Measurements from ENCODE around the gene MRTO4. TPM values are rescaled to one million over a fixed set of nuclear protein-coding genes. Genes with fewer than 3 reads are reported as not detected.
"Not testable (repeated sequence)": the region's sequence is repeated elsewhere in the genome, so short reads cannot be mapped to it uniquely, and the experiment has no call there.

MRTO4 gene
- total RNA-seq, 1 donor from 2014 or later, result 41.0 TPM

DNA sequence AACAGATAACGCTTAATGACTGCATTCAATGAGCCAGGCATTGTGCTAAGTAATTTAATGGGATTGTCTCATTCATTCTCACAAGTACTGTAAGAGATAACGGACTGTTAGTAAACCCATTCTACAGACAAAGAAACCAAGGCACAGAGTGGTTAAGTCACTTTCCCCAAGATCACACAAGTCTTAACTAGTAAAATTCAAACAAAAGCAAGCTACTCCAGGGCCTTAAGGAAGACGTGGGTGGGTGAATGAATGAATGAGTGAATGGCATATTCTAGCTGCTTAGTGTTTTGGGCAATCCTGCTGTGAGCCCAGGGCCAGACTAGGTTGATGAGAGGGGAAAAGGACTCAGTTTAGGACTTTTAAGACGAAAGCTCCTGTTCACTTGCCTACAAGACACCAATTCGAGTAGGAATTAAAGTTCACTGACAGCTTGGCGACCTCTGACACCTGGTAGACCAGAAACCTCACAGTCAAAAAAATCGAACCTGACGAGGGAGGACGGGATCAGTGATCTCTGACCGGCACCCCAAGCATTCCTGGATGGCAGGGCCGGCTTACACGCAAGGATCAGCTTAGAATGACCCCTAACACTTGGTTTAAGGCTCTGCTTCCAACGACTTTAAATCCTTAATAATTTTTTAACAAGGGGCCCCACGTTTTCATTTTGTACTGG lies 838 bp upstream of the MRTO4 start:
- H3K36me3 ChIP-seq (ENCODE audit: insufficient read depth, low read length), result peaks cover 5% of the 10 kb centered on the region
- Mint-ChIP-seq H3K27me3 (ENCODE audit: low read depth, unreplicated experiment) (no peaks in the 10 kb centered on the region), H3K4me1 (ENCODE audit: low read depth, unreplicated experiment) (peaks cover 19% of the 10 kb centered on the region)

DNA sequence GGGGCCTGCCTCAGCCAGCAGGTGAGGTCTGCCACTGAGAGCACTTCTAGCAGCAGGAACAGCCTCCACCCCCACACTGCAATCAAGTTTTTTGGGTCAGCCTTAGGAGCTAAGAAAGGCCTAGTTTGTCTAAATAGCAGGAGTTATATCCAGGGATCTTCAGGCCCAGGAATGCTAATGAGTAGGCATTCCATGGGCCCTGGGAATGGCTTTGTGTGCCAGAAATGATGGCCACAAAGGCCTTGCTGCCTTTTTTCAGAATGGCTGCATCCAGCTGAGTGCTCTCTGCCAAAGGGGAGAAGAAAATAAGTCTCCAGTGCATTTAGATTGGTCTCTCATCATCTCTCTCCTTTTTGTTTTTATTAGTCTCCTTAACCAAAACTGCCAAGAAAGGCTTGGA lies 2.8 kb downstream of the MRTO4 start:
- FAIRE-seq, result no peak
- no peak for DNase-seq (ENCODE audit: low read depth)
- Histone ChIP-seq H2AFZ (ENCODE audit: low read depth, low read length) (no peak overlapping the region), H3K9me3 (ENCODE audit: insufficient read depth, low read depth, low read length) (no peaks in the 10 kb centered on the region), H3K4me1 (ENCODE audit: insufficient read depth, low read length) (peaks cover 24% of the 10 kb centered on the region), H4K20me1 (ENCODE audit: insufficient read depth, low read length) (peaks cover 34% of the 10 kb centered on the region), H3K4me3 (ENCODE audit: insufficient read depth, low read depth, low read length) (no peak overlapping the region), H3K27ac (ENCODE audit: low read depth, low read length) (no peak overlapping the region), H3K79me2 (ENCODE audit: insufficient read depth, low read length) (peaks cover 66% of the 10 kb centered on the region), H3K36me3 (ENCODE audit: insufficient read depth, low read length) (peaks cover 14% of the 10 kb centered on the region), H3K4me2 (ENCODE audit: low read length) (no peak overlapping the region), H3K27me3 (ENCODE audit: insufficient read depth, low read length) (no peaks in the 10 kb centered on the region), H3K9ac (ENCODE audit: low read length) (peak overlapping the region; percentile 10)
- Mint-ChIP-seq H3K4me1 (ENCODE audit: low read depth, unreplicated experiment) (peaks cover 19% of the 10 kb centered on the region), H3K27ac (ENCODE audit: unreplicated experiment) (no peak overlapping the region), H3K9me3 (ENCODE audit: unreplicated experiment) (no peaks in the 10 kb centered on the region), H3K4me3 (ENCODE audit: unreplicated experiment) (no peak overlapping the region), H3K27me3 (ENCODE audit: low read depth, unreplicated experiment) (no peaks in the 10 kb centered on the region), H3K36me3 (ENCODE audit: low read depth, unreplicated experiment) (peaks cover 21% of the 10 kb centered on the region)
- TF ChIP-seq EZH2 (IDR thresholded peaks at IDR 0.05; ENCODE audit: insufficient read depth, low read length), result no peak
- TF ChIP-seq CTCF (IDR thresholded peaks at IDR 0.05; ENCODE audit: insufficient read depth, low read depth, low read length), result no peak

More for the DNA sequence above, 838 bp upstream of the MRTO4 start:
- Histone ChIP-seq H3K4me3 (ENCODE audit: insufficient read depth, low read depth, low read length) (peak overlapping the region; percentile 99), H3K27me3 (ENCODE audit: insufficient read depth, low read length) (no peaks in the 10 kb centered on the region), H3K4me1 (ENCODE audit: insufficient read depth, low read length) (peaks cover 24% of the 10 kb centered on the region), H2AFZ (ENCODE audit: low read depth, low read length) (peak overlapping the region; percentile 93), H3K79me2 (ENCODE audit: insufficient read depth, low read length) (peaks cover 99% of the 10 kb centered on the region), H3K9me3 (ENCODE audit: insufficient read depth, low read depth, low read length) (no peaks in the 10 kb centered on the region), H3K4me2 (ENCODE audit: low read length) (peak overlapping the region; percentile 90), H3K9ac (ENCODE audit: low read length) (peak overlapping the region; percentile 96), H3K27ac (ENCODE audit: low read depth, low read length) (peak overlapping the region; percentile 97), H4K20me1 (ENCODE audit: insufficient read depth, low read length) (peaks cover 45% of the 10 kb centered on the region)
- Mint-ChIP-seq H3K9me3 (ENCODE audit: unreplicated experiment) (no peaks in the 10 kb centered on the region), H3K4me3 (ENCODE audit: unreplicated experiment) (peak overlapping the region; percentile 97), H3K36me3 (ENCODE audit: low read depth, unreplicated experiment) (peaks cover 6% of the 10 kb centered on the region), H3K27ac (ENCODE audit: unreplicated experiment) (peak overlapping the region; percentile 97)
- DNase-seq (ENCODE audit: low read depth) (no peak), FAIRE-seq (no peak)
- TF ChIP-seq EZH2 (IDR thresholded peaks at IDR 0.05; ENCODE audit: insufficient read depth, low read length), result no peak
- TF ChIP-seq CTCF (IDR thresholded peaks at IDR 0.05; ENCODE audit: insufficient read depth, low read depth, low read length), result no peak

GRCh38 chr1:19255288-19255687 lies 3.7 kb downstream of the MRTO4 start:
- no peak overlapping the region for H3K4me3 ChIP-seq (ENCODE audit: insufficient read depth, low read depth, low read length)
- DNase-seq (ENCODE audit: low read depth), result no peak
- no peak for FAIRE-seq
- Mint-ChIP-seq H3K4me3 (ENCODE audit: unreplicated experiment) (no peak overlapping the region), H3K27ac (ENCODE audit: unreplicated experiment) (no peak overlapping the region), H3K36me3 (ENCODE audit: low read depth, unreplicated experiment) (peaks cover 21% of the 10 kb centered on the region), H3K9me3 (ENCODE audit: unreplicated experiment) (no peaks in the 10 kb centered on the region), H3K4me1 (ENCODE audit: low read depth, unreplicated experiment) (peaks cover 19% of the 10 kb centered on the region), H3K27me3 (ENCODE audit: low read depth, unreplicated experiment) (no peaks in the 10 kb centered on the region)
- no peaks in the 10 kb centered on the region for H3K9me3 ChIP-seq (ENCODE audit: insufficient read depth, low read depth, low read length)
- no peak overlapping the region for H2AFZ ChIP-seq (ENCODE audit: low read depth, low read length)
- H4K20me1 ChIP-seq (ENCODE audit: insufficient read depth, low read length), result peaks cover 30% of the 10 kb centered on the region
- no peak overlapping the region for H3K27ac ChIP-seq (ENCODE audit: low read depth, low read length)
- H3K36me3 ChIP-seq (ENCODE audit: insufficient read depth, low read length), result peaks cover 19% of the 10 kb centered on the region
- H3K4me2 ChIP-seq (ENCODE audit: low read length), result no peak overlapping the region
- no peak for TF ChIP-seq CTCF (IDR thresholded peaks at IDR 0.05; ENCODE audit: insufficient read depth, low read depth, low read length)
- TF ChIP-seq EZH2 (IDR thresholded peaks at IDR 0.05; ENCODE audit: insufficient read depth, low read length), result no peak
- H3K4me1 ChIP-seq (ENCODE audit: insufficient read depth, low read length), result peaks cover 26% of the 10 kb centered on the region
- peaks cover 58% of the 10 kb centered on the region for H3K79me2 ChIP-seq (ENCODE audit: insufficient read depth, low read length)
- no peaks in the 10 kb centered on the region for H3K27me3 ChIP-seq (ENCODE audit: insufficient read depth, low read length)
- H3K9ac ChIP-seq (ENCODE audit: low read length), result no peak overlapping the region

DNA sequence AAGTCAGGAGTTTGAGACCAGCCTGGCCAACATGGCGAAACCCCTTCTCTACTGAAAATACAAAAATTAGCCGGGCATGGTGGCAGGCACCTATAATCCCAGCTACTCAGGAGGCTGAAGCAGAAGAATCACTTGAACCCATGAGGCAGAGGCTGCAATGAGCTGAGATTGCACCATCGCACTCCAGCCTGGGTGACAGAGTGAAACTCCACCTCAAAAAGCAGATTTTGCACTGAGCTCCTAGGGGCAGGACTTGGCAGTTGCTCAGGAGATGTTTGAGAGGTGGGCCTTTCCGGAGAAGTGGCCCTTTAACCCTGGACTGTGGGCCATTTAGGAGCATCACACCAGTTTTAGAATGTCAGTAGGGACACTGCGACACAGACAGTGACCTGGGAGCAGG lies 4.7 kb downstream of the MRTO4 start:
- H3K4me2 ChIP-seq (ENCODE audit: low read length); H3K9me3 Mint-ChIP-seq (ENCODE audit: unreplicated experiment); DNase-seq (ENCODE audit: low read depth); FAIRE-seq; H3K27me3 ChIP-seq (ENCODE audit: insufficient read depth, low read length); H3K27me3 Mint-ChIP-seq (ENCODE audit: low read depth, unreplicated experiment); H3K4me3 ChIP-seq (ENCODE audit: insufficient read depth, low read depth, low read length); H3K27ac ChIP-seq (ENCODE audit: low read depth, low read length); H3K4me3 Mint-ChIP-seq (ENCODE audit: unreplicated experiment); H3K9ac ChIP-seq (ENCODE audit: low read length); H3K27ac Mint-ChIP-seq (ENCODE audit: unreplicated experiment); H2AFZ ChIP-seq (ENCODE audit: low read depth, low read length); H3K9me3 ChIP-seq (ENCODE audit: insufficient read depth, low read depth, low read length): not testable (repeated sequence)
- peaks cover 19% of the 10 kb centered on the region for H3K36me3 ChIP-seq (ENCODE audit: insufficient read depth, low read length)
- H4K20me1 ChIP-seq (ENCODE audit: insufficient read depth, low read length), result peaks cover 30% of the 10 kb centered on the region
- H3K79me2 ChIP-seq (ENCODE audit: insufficient read depth, low read length), result peaks cover 48% of the 10 kb centered on the region
- Mint-ChIP-seq H3K4me1 (ENCODE audit: low read depth, unreplicated experiment) (peaks cover 21% of the 10 kb centered on the region), H3K36me3 (ENCODE audit: low read depth, unreplicated experiment) (peaks cover 21% of the 10 kb centered on the region)
- peaks cover 29% of the 10 kb centered on the region for H3K4me1 ChIP-seq (ENCODE audit: insufficient read depth, low read length)
